HepG2 (cell line): ENCODE measurements around the gene SPTBN5. TPM values are rescaled to one million over a fixed set of nuclear protein-coding genes. Genes with fewer than 3 reads are reported as not detected.

Experiments used
- ATAC-seq: fragments of 200-7000 bp; cut with Tn5 transposase; 3 replicates; pipeline ENCODE4 v1.9.1; 2020; ENCODE audit warnings: mild to moderate bottlenecking, moderate library complexity
- BruUV-seq: library from RNA; stranded (reverse); fragments of 400-500 nt; replicated peaks from 2 replicates; lab custom pipeline; 2021; lab: Mats Ljungman, UMichigan
- CTCF ChIA-PET: fragments of 300-600 bp; formaldehyde crosslinking; extraction: SDS; loops from one replicate; lab custom pipeline; 2021; ENCODE audit warnings: low total read pairs, inconsistent platforms, low intra/inter-chr PET ratio; lab: Yijun Ruan, JAX
- POLR2A ChIA-PET: fragments of 350-600 bp; sonication (Branson Sonifier 250); formaldehyde crosslinking; loops from one replicate; lab custom pipeline; 2020; ENCODE audit warnings: antibody characterized with exemption, inconsistent platforms; lab: Yijun Ruan, JAX
- DNase-seq: peaks from one replicate; pipeline ENCODE4 v3.0.0-alpha.2; 2015; ENCODE audit warnings: low spot score
- FAIRE-seq: peaks from 3 replicates; lab custom pipeline; 2011; peaks lifted over from hg19 to GRCh38; lab: Jason Lieb, UNC
- H2AFZ ChIP-seq: one replicate; pipeline ENCODE4 v1.6.1; 2011; ENCODE audit warnings: low read length, inconsistent platforms
- H3K27ac ChIP-seq: fragments of 300-600 bp; 3 replicates; pipeline ENCODE4 v1.8.0; 2011; ENCODE audit warnings: mixed run types, mild to moderate bottlenecking, mixed read lengths, low read length, inconsistent platforms; ENCODE audit not compliant: insufficient read depth; ENCODE audit errors: extremely low read length
- H3K27me3 ChIP-seq, 2 experiments: fragments of 200-600 bp in 1 of 2; 2 replicates in 1 of 2; 3 replicates in 1 of 2; pipeline versions ENCODE4 v1.6.0 to v1.8.0; 2011; ENCODE audit warnings: low read length in 2 of 2, mild to moderate bottlenecking in 2 of 2, moderate library complexity in 2 of 2, inconsistent platforms in 1 of 2; ENCODE audit not compliant: insufficient read depth in 2 of 2, control insufficient read depth in 1 of 2
- H3K36me3 ChIP-seq, 2 experiments: fragments of 200-600 bp in 1 of 2; replicated peaks in 1 of 2; 2 replicates in 1 of 2; 3 replicates in 1 of 2; pipeline versions ENCODE4 v1.5.1 to v1.8.0; 2011; ENCODE audit warnings: low read length in 2 of 2, inconsistent platforms in 1 of 2; ENCODE audit not compliant: insufficient read depth in 2 of 2, control insufficient read depth in 1 of 2
- H3K4me1 ChIP-seq: 2 replicates; pipeline ENCODE4 v1.5.1; 2012; ENCODE audit warnings: low read length, inconsistent platforms; ENCODE audit not compliant: insufficient read depth
- H3K4me2 ChIP-seq: 2 replicates; pipeline ENCODE4 v1.6.0; 2011; ENCODE audit warnings: low read depth, low read length, inconsistent platforms
- H3K4me3 ChIP-seq, 3 experiments: fragments of 200-600 bp in 1 of 3; sonication (generic), shearing (Covaris generic) in 1 of 3; replicated peaks in 1 of 3; 2 replicates each; pipeline ENCODE4 v1.5.1; 2011 to 2016; ENCODE audit warnings: low read length in 3 of 3, inconsistent platforms in 2 of 3, low read depth in 2 of 3, mild to moderate bottlenecking in 2 of 3, control low read depth in 1 of 3, mixed read lengths in 1 of 3; ENCODE audit not compliant: insufficient read depth in 1 of 3
- H3K79me2 ChIP-seq: one replicate; pipeline ENCODE4 v1.6.1; 2011; ENCODE audit warnings: low read length, inconsistent platforms; ENCODE audit not compliant: insufficient read depth
- H3K9ac ChIP-seq: 2 replicates; pipeline ENCODE4 v1.6.0; 2011; ENCODE audit warnings: mild to moderate bottlenecking, low read depth, low read length, inconsistent platforms; ENCODE audit not compliant: insufficient read depth
- H3K9me3 ChIP-seq: 2 replicates; pipeline ENCODE4 v1.5.1; 2012; ENCODE audit warnings: mild to moderate bottlenecking, low read length
- H4K20me1 ChIP-seq: 2 replicates; pipeline ENCODE4 v1.6.0; 2011; ENCODE audit warnings: inconsistent platforms, mild to moderate bottlenecking, low read length, moderate library complexity; ENCODE audit not compliant: insufficient read depth
- CREB1 ChIP-seq, 2 experiments: fragments of 450-650 bp in 1 of 2; IDR thresholded peaks; 2 replicates each; pipeline ENCODE4 v1.6.1; 2016 to 2017; ENCODE audit warnings: control low read depth in 1 of 2, mild to moderate bottlenecking in 1 of 2, missing compliant biosample characterization in 1 of 2, missing genetic modification characterization in 1 of 2
- HINFP ChIP-seq: sonication (generic); formaldehyde crosslinking; IDR thresholded peaks from 2 replicates; pipeline ENCODE4 v1.4.0; 2020; ENCODE audit warnings: low read depth, mild to moderate bottlenecking, missing genetic modification reagents
- ISL2 ChIP-seq: sonication (generic); formaldehyde crosslinking; IDR thresholded peaks from 2 replicates; pipeline ENCODE4 v1.5.0; 2020; ENCODE audit warnings: missing genetic modification reagents
- PHF21A ChIP-seq: sonication (generic); formaldehyde crosslinking; IDR thresholded peaks from 2 replicates; pipeline ENCODE4 v1.5.0; 2020; ENCODE audit warnings: mild to moderate bottlenecking, missing genetic modification reagents
- POLR2G ChIP-seq: fragments of 200-400 bp; formaldehyde crosslinking; IDR thresholded peaks from 2 replicates; pipeline ENCODE4 v1.6.1; 2018; ENCODE audit warnings: mild to moderate bottlenecking, low read depth, low read length, moderate library complexity
- TCF7 ChIP-seq: sonication (generic); IDR thresholded peaks from 2 replicates; pipeline ENCODE4 v1.6.1; 2016; ENCODE audit warnings: antibody characterized with exemption, low read depth
- ZBTB26 ChIP-seq: IDR thresholded peaks from 2 replicates; pipeline ENCODE4 v1.6.1; 2016; ENCODE audit warnings: missing compliant biosample characterization, missing genetic modification reagents, borderline replicate concordance
- ZBTB7B ChIP-seq: sonication (generic); formaldehyde crosslinking; IDR thresholded peaks from 2 replicates; pipeline ENCODE4 v1.4.0; 2020; ENCODE audit warnings: missing genetic modification reagents
- ZNF234 ChIP-seq: sonication (generic); formaldehyde crosslinking; conservative IDR thresholded peaks from 2 replicates; pipeline ENCODE4 v1.5.1; 2020; ENCODE audit warnings: mild to moderate bottlenecking, missing genetic modification reagents
- WGBS: methylation state at CpG from one replicate; pipeline ENCODE4 v1.1.6; 2017; ENCODE audit warnings: low lambda C conversion rate; 5-methylcytosine and 5-hydroxymethylcytosine counted together
- in situ Hi-C: cut with HindIII; loops from 2 replicates; pipeline ENCODE4 v1.10.0; 2017; ENCODE audit warnings: low pct_unique_long_range_greater_than_20kb; ENCODE audit not compliant: extremely low pct_ligation_motif_present
- intact Hi-C: fragments of 100-400 bp; cut with micrococcal nuclease; formaldehyde crosslinking; loops from one replicate; pipeline ENCODE4 v1.10.0; 2022; ENCODE audit not compliant: unreplicated experiment
- polyA plus RNA-seq, 8 experiments: library from polyadenylated mRNA; depleted of rRNA in 3 of 8; stranded (reverse) in 7 of 8; unstranded in 1 of 8; fragments of >200 nt; fragmentation: Illumina TruSeq in 4 of 8; extraction: Trizol in 4 of 8; gene quantifications; 2 replicates each; pipeline versions ENCODE4 v1.2.1 to v1.2.3, GENCODE V29; 2011 to 2016; ENCODE audit warnings: low read depth in 4 of 8, missing spikeins in 1 of 8, mixed read lengths in 1 of 8; ENCODE audit not compliant: insufficient read depth in 1 of 8
- total RNA-seq, 5 experiments: library from RNA; depleted of rRNA; stranded (reverse); fragments of >200 nt; fragmentation: Illumina TruSeq; extraction: Trizol; gene quantifications; 2 replicates each; pipeline ENCODE4 v1.2.3, GENCODE V29; 2016; ENCODE audit warnings: low read depth in 1 of 5
- TF ChIP-seq, protein P1 (sequence below): sonication (generic); formaldehyde crosslinking; IDR thresholded peaks from 2 replicates; pipeline ENCODE4 v1.4.0; 2020; ENCODE audit warnings: mild to moderate bottlenecking, missing genetic modification reagents
- TF ChIP-seq, protein P2 (sequence below): sonication (generic); formaldehyde crosslinking; IDR thresholded peaks from 2 replicates; pipeline ENCODE4 v1.9.0; 2021; ENCODE audit warnings: missing genetic modification reagents, mild to moderate bottlenecking, borderline replicate concordance

The SPTBN5 gene
- total and polyA plus RNA-seq, 2 of the 13 experiments (the other 11 are each of a cell fraction or from before 2014, with no cell fraction given), result 0.01 to 0.07 TPM

- intact Hi-C loops (no loop called here), in situ Hi-C loops (no loop called here)
- H3K4me3 ChIP-seq, result peak overlapping the region in 2 of 3 experiments; percentile 35 to 42; a peak in 3 of 6 replicates
- H3K4me1 ChIP-seq, result peaks cover 30% of the 10 kb centered on the region
- no peaks in the 10 kb centered on the region for H3K79me2 ChIP-seq
- H3K4me2 ChIP-seq, result peak overlapping the region; percentile 64
- H3K27me3 ChIP-seq, result peaks cover 4 to 30% of the 10 kb centered on the region in 2 experiments; a peak in 4 of 5 replicates
- no peak overlapping the region for H3K27ac ChIP-seq
- H4K20me1 ChIP-seq, result no peaks in the 10 kb centered on the region
- no TSS peak for BruUV-seq
- no peak for FAIRE-seq
- WGBS, result 33% methylated on average over 8 of the region's 24 CpGs
- ATAC-seq, result peak; percentile 87
- CTCF ChIA-PET, result no interaction called here
- H3K36me3 ChIP-seq, result no peaks in the 10 kb centered on the region
- POLR2A ChIA-PET, result interaction anchor here (1.1 kb wide), 1 partner anchor 10 kb away, joined by 3 read pairs; no protein-coding TSS in a partner anchor
- H2AFZ ChIP-seq, result no peak overlapping the region
- no peaks in the 10 kb centered on the region for H3K9me3 ChIP-seq
- DNase-seq, result peak; percentile 35
- peak overlapping the region; percentile 1; the same call in 1 of the 2 replicates for H3K9ac ChIP-seq
- TF ChIP-seq ZBTB7B (CRISPR knock-in tag) (no peak), ISL2 (CRISPR knock-in tag) (no peak), TCF7 (no peak), HINFP (CRISPR knock-in tag) (no peak), CREB1 (IDR thresholded peaks at IDR 0.05) (0 out of 2 replicates have a peak, but pooled peaks have one; percentile 3), CREB1 (CRISPR knock-in tag; IDR thresholded peaks at IDR 0.05) (no peak), ZNF234 (CRISPR knock-in tag) (no peak), PHF21A (CRISPR knock-in tag) (no peak), POLR2G (no peak), ZBTB26 (no peak)
- TF ChIP-seq, protein P1, sequence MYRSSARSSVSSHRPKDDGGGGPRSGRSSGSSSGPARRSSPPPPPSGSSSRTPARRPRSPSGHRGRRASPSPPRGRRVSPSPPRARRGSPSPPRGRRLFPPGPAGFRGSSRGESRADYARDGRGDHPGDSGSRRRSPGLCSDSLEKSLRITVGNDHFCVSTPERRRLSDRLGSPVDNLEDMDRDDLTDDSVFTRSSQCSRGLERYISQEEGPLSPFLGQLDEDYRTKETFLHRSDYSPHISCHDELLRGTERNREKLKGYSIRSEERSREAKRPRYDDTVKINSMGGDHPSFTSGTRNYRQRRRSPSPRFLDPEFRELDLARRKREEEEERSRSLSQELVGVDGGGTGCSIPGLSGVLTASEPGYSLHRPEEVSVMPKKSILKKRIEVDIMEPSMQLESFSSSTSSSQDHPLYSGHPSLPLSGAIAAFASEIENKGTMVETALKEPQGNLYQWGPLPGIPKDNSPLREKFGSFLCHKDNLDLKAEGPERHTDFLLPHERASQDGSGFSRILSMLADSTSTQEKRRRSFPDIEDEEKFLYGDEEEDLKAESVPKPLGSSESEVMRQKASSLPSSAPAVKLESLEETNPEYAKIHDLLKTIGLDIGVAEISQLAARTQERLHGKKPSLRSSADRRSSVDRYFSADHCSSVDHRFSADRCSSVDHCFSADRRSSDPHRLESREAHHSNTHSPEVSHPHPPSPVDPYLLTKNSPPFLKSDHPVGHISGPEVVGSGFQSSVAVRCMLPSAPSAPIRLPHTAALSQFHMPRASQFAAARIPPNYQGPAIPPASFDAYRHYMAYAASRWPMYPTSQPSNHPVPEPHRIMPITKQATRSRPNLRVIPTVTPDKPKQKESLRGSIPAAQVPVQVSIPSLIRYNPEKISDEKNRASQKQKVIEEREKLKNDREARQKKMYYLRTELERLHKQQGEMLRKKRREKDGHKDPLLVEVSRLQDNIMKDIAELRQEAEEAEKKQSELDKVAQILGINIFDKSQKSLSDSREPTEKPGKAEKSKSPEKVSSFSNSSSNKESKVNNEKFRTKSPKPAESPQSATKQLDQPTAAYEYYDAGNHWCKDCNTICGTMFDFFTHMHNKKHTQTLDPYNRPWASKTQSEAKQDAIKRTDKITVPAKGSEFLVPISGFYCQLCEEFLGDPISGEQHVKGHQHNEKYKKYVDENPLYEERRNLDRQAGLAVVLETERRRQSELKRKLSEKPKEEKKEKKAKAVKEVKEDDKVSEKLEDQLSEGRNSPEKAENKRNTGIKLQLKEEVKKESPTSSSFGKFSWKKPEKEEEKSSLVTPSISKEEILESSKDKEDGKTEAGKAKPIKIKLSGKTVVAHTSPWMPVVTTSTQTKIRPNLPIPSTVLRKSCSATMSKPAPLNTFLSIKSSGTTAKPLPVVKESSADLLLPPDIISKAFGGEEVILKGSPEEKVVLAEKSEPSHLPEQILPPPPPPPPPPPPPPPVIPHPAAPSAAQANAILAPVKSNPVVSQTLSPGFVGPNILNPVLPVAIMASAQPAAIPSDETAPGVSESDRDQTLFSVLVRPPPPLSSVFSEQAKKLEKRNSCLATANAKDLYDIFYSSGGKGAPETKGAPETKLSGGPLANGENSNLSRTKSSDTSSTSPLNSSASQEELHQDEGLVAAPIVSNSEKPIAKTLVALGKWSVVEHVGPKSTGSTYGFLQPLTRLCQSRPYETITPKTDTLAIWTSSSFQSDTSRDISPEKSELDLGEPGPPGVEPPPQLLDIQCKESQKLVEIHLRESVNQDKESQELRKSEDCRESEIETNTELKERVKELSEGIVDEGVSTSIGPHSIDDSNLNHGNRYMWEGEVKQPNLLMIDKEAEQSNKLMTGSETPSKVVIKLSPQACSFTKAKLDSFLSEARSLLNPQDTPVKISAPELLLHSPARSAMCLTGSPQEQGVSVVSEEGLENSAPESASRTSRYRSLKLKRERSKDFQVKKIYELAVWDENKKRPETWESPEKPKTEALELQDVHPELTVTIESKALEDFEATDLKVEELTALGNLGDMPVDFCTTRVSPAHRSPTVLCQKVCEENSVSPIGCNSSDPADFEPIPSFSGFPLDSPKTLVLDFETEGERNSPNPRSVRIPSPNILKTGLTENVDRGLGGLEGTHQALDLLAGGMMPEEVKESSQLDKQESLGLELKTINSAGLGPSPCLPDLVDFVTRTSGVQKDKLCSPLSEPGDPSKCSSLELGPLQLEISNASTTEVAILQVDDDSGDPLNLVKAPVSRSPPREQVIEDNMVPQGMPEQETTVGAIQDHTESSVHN (CRISPR knock-in tag), result no peak
- TF ChIP-seq, protein P2, sequence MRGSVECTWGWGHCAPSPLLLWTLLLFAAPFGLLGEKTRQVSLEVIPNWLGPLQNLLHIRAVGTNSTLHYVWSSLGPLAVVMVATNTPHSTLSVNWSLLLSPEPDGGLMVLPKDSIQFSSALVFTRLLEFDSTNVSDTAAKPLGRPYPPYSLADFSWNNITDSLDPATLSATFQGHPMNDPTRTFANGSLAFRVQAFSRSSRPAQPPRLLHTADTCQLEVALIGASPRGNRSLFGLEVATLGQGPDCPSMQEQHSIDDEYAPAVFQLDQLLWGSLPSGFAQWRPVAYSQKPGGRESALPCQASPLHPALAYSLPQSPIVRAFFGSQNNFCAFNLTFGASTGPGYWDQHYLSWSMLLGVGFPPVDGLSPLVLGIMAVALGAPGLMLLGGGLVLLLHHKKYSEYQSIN (CRISPR knock-in tag), result no peak
Observed at GRCh38 chr15:41894791-41895463, 1.1 kb upstream of the SPTBN5 start.
